Subcutaneous adipose tissue (tissue), 4 donors: ENCODE results near the gene TMEM98. TPM values are rescaled to one million over a fixed set of nuclear protein-coding genes. Genes with fewer than 3 reads are reported as not detected.

ENCODE experiments used
- total RNA-seq, 4 donors: library from RNA; depleted of rRNA; stranded (reverse); fragments of >200 nt; gene quantifications; one replicate each; pipeline ENCODE4 v1.1.0, GENCODE V29; 2016
- TF ChIP-seq, protein P1 (sequence below): fragments of 450-650 bp; IDR thresholded peaks from one replicate; pipeline ENCODE4 v1.5.1; 2016; ENCODE audit warnings: low read depth, mild to moderate bottlenecking, control low read depth, antibody characterized with exemption, moderate library complexity

Gene TMEM98
- total RNA-seq, 4 donors from 2014 or later = 9.5 to 57.3 (median 32.3) TPM

DNA sequence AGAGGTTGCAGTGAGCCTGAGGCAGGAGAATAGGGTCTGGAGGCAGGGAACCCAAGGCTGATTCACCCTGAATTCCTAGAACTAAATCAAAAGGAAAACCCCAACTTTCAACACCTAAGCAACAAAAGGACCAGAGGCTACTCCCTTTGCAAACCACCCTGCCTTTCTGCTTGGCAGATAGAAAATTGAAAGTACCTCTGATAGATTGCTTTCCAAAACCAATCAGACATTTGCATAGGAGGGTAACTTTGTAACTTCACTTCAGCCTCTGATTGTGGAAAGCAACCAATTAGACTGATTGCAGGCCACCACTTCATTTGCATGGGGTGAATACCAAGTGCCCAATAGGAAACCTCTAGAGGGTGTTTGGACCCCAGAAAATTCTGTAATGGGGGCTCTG is 10.9 kb upstream of the TMEM98 start:
- TF ChIP-seq, protein P1, sequence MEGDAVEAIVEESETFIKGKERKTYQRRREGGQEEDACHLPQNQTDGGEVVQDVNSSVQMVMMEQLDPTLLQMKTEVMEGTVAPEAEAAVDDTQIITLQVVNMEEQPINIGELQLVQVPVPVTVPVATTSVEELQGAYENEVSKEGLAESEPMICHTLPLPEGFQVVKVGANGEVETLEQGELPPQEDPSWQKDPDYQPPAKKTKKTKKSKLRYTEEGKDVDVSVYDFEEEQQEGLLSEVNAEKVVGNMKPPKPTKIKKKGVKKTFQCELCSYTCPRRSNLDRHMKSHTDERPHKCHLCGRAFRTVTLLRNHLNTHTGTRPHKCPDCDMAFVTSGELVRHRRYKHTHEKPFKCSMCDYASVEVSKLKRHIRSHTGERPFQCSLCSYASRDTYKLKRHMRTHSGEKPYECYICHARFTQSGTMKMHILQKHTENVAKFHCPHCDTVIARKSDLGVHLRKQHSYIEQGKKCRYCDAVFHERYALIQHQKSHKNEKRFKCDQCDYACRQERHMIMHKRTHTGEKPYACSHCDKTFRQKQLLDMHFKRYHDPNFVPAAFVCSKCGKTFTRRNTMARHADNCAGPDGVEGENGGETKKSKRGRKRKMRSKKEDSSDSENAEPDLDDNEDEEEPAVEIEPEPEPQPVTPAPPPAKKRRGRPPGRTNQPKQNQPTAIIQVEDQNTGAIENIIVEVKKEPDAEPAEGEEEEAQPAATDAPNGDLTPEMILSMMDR = no peak

DNA sequence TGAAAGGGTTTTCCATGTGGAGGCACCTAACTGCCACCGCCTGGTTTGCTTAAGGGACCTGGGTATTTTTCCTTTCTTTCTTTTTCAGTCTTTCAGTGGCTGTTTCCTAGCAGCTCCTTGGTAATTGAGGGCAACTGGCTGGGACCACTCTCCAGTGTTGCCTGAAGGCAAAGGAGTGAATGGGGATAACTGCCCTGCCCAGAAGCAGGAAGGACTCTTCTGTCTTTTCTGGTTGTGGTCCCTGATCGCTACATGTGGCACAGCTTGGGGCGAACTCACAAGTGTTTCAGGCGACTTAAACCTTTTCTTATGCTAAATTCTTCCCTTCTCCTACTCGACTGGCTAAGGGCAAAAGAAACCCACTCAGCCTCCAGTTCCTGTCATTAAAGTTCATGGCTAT is 10.1 kb upstream of the TMEM98 start:
- TF ChIP-seq, protein P1 = no peak

GRCh38 chr17:32920293-32920692 is 7.7 kb upstream of the TMEM98 start:
- TF ChIP-seq, protein P1 = no peak

DNA sequence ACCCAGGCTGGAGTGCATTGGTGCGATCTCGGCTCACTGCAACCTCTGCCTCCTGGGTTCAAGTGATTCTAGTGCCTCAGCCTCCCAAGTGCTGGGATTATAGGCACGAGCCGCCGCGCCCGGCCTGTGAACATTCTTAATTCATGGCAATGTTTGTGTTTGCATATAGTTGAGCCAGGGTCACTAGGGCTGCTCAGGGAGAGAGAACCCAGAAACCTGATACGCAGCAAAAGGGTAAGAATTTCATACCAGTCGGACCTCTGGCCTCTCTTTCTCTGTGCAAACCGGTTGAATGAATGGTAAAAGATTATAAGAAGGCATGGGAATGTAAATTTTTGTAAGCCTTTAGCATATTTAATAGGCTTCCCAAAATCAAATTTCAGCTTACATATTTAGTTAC is 6.9 kb upstream of the TMEM98 start:
- TF ChIP-seq, protein P1 = no peak

GRCh38 chr17:32926183-32926582 is 1.8 kb upstream of the TMEM98 start:
- TF ChIP-seq, protein P1 = no peak

DNA sequence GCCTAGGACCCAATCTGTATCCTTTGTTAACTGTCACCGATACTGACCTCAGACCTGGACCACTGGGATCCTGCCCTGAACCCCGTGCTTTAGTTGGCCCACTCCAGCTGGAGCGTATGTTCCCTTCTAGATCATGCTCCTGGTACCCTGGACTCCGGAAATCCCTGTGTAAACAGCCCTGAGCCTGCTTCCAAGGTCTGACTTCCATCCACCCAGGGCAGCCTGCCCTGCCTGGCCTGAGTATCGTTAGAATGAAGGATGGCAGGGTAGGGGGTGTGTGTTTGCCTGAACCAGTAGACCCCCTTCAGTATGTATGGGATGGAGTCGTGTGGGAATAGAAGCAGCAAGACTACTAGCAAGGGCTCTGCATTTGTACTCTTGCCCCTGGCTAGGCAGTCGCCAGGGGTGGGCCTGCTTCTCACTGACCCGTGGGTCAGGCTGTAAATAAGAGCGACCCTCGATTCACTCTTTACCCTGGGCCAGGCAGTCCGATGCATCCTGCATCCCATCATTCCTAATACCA is 691 bp upstream of the TMEM98 start:
- TF ChIP-seq, protein P1 = no peak

DNA sequence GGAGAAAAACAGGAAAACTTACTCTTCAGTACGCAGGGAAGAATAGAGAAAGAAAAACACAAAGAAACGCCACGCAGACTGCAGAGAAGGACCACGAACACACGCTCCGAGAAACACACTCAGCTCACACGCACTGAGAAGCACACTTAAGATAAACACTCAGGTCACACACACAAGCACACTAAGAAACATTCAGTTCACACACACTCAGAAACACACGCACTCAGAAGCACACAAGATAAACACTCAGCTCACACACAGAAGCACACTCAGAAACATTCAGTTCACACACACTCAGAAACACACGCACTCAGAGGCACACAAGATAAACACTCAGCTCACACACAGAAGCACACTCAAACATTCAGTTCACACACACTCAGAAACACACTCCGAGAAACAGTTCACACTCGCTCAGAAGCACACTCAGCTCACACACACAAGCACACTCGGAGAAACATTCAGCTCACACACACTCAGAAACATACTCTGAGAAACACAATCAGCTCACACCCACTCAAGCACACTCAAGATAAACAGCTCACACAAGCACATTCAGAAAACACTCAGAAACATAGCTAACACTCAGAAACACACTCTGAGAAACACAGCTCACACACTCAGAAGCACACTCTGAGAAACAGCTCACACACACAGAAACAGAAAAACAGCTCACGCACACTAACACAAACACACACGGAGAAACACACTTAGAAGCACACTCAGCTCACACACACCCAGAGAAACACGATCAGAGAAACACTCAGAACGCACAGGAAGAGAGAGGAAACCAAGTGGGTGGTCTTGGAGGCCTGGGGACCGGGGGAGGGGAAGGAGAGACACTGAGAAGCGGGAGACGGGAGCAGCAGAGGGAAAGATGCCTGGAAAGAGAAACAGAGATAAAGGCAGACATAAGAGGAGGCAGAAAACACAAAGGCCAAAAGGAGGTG is 908 bp downstream of the TMEM98 start:
- TF ChIP-seq, protein P1 = no peak
